DMS153 treated with DMSO at 0.1 percent for 48 hours (cell line): ENCODE data around the gene APAF1.

Experiments used
- DNase-seq: peaks from one replicate; lab custom pipeline; 2025; ENCODE audit not compliant: unreplicated experiment; lab: John Stamatoyannopoulos, UW

The APAF1 gene

GRCh38 chr12:98669751-98670150 is 24.7 kb downstream of the APAF1 start:
- no peak for DNase-seq

GRCh38 chr12:98671459-98671858 is 26.4 kb downstream of the APAF1 start:
- DNase-seq = no peak

- DNase-seq = no peak
These were observed 29.8 kb downstream of the APAF1 start for GRCh38 chr12:98674841-98675240.

GRCh38 chr12:98678236-98678945 is 33.3 kb downstream of the APAF1 start:
- no peak for DNase-seq

GRCh38 chr12:98678946-98679610 is 34.0 kb downstream of the APAF1 start:
- no peak for DNase-seq

- DNase-seq = no peak
These were observed 34.5 kb downstream of the APAF1 start for GRCh38 chr12:98679611-98680005.

GRCh38 chr12:98684199-98684598 is 39.1 kb downstream of the APAF1 start:
- no peak for DNase-seq

- DNase-seq = no peak
These were observed 41.5 kb downstream of the APAF1 start for GRCh38 chr12:98686603-98687002.

GRCh38 chr12:98691351-98691750 is 46.3 kb downstream of the APAF1 start:
- DNase-seq = no peak

- DNase-seq = no peak
These were observed 51.1 kb downstream of the APAF1 start for GRCh38 chr12:98696036-98696646.

GRCh38 chr12:98697209-98697608 is 52.1 kb downstream of the APAF1 start:
- DNase-seq = no peak

- DNase-seq = peak; percentile 3
These were observed 53.7 kb downstream of the APAF1 start for GRCh38 chr12:98698603-98699463.

- no peak for DNase-seq
These were observed 54.5 kb downstream of the APAF1 start for GRCh38 chr12:98699586-98699985.

- no peak for DNase-seq
These were observed 56.1 kb downstream of the APAF1 start for GRCh38 chr12:98701166-98701565.

GRCh38 chr12:98709022-98709421 is 63.9 kb downstream of the APAF1 start:
- no peak for DNase-seq

- no peak for DNase-seq
These were observed 69.3 kb downstream of the APAF1 start for GRCh38 chr12:98714426-98714825.

- DNase-seq = no peak
These were observed 74.7 kb downstream of the APAF1 start for GRCh38 chr12:98719515-98720504.

GRCh38 chr12:98721204-98721702 is 76.2 kb downstream of the APAF1 start:
- no peak for DNase-seq

- no peak for DNase-seq
These were observed 79.5 kb downstream of the APAF1 start for GRCh38 chr12:98724384-98725155.
